Osteoblast (primary cell): ENCODE data around the gene ULK4. TPM values are rescaled to one million over a fixed set of nuclear protein-coding genes. Genes with fewer than 3 reads are reported as not detected.

ENCODE experiments used
- DNase-seq: peaks from one replicate; pipeline ENCODE4 v3.0.0; 2011; ENCODE audit warnings: low spot score, mixed read lengths; ENCODE audit not compliant: insufficient read length; ENCODE audit errors: missing footprints
- H2AFZ ChIP-seq: 2 replicates; pipeline ENCODE4 v1.6.0; 2011; ENCODE audit warnings: mild to moderate bottlenecking, low read length
- H3K27ac ChIP-seq: 2 replicates; pipeline ENCODE4 v1.5.1; 2011; ENCODE audit warnings: mild to moderate bottlenecking, low read depth, low read length, moderate library complexity
- H3K27me3 ChIP-seq: 2 replicates; pipeline ENCODE4 v1.6.0; 2012; ENCODE audit warnings: mild to moderate bottlenecking, control low read depth, inconsistent platforms, low read length, moderate library complexity; ENCODE audit not compliant: insufficient read depth
- H3K36me3 ChIP-seq: 2 replicates; pipeline ENCODE4 v1.5.1; 2011; ENCODE audit warnings: mild to moderate bottlenecking, low read length, control low read depth, moderate library complexity; ENCODE audit not compliant: insufficient read depth
- H3K4me1 ChIP-seq: 2 replicates; pipeline ENCODE4 v1.5.1; 2011; ENCODE audit warnings: mild to moderate bottlenecking, low read length, control low read depth, moderate library complexity; ENCODE audit not compliant: insufficient read depth
- H3K4me2 ChIP-seq: 2 replicates; pipeline ENCODE4 v1.6.0; 2011; ENCODE audit warnings: mild to moderate bottlenecking, low read length; ENCODE audit not compliant: insufficient read depth
- H3K4me3 ChIP-seq: fragments of 200-600 bp; sonication (generic); 3 replicates; pipeline ENCODE4 v1.5.1; 2012; ENCODE audit warnings: mild to moderate bottlenecking, low read length, inconsistent platforms; ENCODE audit not compliant: insufficient read depth
- H3K79me2 ChIP-seq: 2 replicates; pipeline ENCODE4 v1.6.0; 2012; ENCODE audit warnings: mild to moderate bottlenecking, low read length, control low read depth, inconsistent platforms; ENCODE audit not compliant: insufficient read depth
- H3K9me3 ChIP-seq: 2 replicates; pipeline ENCODE4 v1.5.1; 2011; ENCODE audit warnings: low read depth, low read length, control low read depth
- H4K20me1 ChIP-seq: 2 replicates; pipeline ENCODE4 v1.6.0; 2012; ENCODE audit warnings: mild to moderate bottlenecking, low read length, control low read depth; ENCODE audit not compliant: insufficient read depth
- CTCF ChIP-seq: IDR thresholded peaks from 2 replicates; pipeline ENCODE4 v1.5.1; 2011; ENCODE audit warnings: mild to moderate bottlenecking, low read depth, low read length, moderate library complexity; ENCODE audit errors: extremely low read depth
- total RNA-seq: library from RNA; depleted of rRNA; stranded (reverse); fragments of >200 nt; gene quantifications from 2 replicates; pipeline ENCODE4 v1.2.3, GENCODE V29; 2012

The ULK4 gene
- total RNA-seq, 1 donor: 20.6 TPM

GRCh38 chr3:41317298-41317697 lies 644.6 kb downstream of the ULK4 start:
- Histone ChIP-seq H3K36me3 (no peaks in the 10 kb centered on the region), H2AFZ (no peak overlapping the region), H3K4me2 (no peak overlapping the region), H3K4me3 (no peak overlapping the region), H4K20me1 (no peaks in the 10 kb centered on the region), H3K79me2 (no peaks in the 10 kb centered on the region), H3K27me3 (no peaks in the 10 kb centered on the region), H3K9me3 (no peaks in the 10 kb centered on the region), H3K4me1 (peaks cover 8% of the 10 kb centered on the region), H3K27ac (no peak overlapping the region)
- DNase-seq: no peak
- TF ChIP-seq CTCF: no peak

- no peak for TF ChIP-seq CTCF
- no peak for DNase-seq
- H3K9me3 ChIP-seq: no peaks in the 10 kb centered on the region
- no peak overlapping the region for H3K4me2 ChIP-seq
- no peaks in the 10 kb centered on the region for H3K27me3 ChIP-seq
- peaks cover 8% of the 10 kb centered on the region for H3K4me1 ChIP-seq
- no peak overlapping the region for H2AFZ ChIP-seq
- no peaks in the 10 kb centered on the region for H4K20me1 ChIP-seq
- H3K4me3 ChIP-seq: no peak overlapping the region
- H3K79me2 ChIP-seq: no peaks in the 10 kb centered on the region
- no peak overlapping the region for H3K27ac ChIP-seq
- no peaks in the 10 kb centered on the region for H3K36me3 ChIP-seq
These were observed 646.8 kb downstream of the ULK4 start for GRCh38 chr3:41315126-41315525.

GRCh38 chr3:41308119-41308518 lies 653.8 kb downstream of the ULK4 start:
- H4K20me1 ChIP-seq: no peaks in the 10 kb centered on the region
- no peak for DNase-seq
- H3K79me2 ChIP-seq: no peaks in the 10 kb centered on the region
- H3K27ac ChIP-seq: no peak overlapping the region
- no peak overlapping the region for H3K4me2 ChIP-seq
- peaks cover 6% of the 10 kb centered on the region for H3K4me1 ChIP-seq
- TF ChIP-seq CTCF: no peak
- no peak overlapping the region for H3K4me3 ChIP-seq
- no peaks in the 10 kb centered on the region for H3K9me3 ChIP-seq
- H3K27me3 ChIP-seq: no peaks in the 10 kb centered on the region
- H2AFZ ChIP-seq: no peak overlapping the region
- H3K36me3 ChIP-seq: no peaks in the 10 kb centered on the region

GRCh38 chr3:41307065-41307464 lies 654.8 kb downstream of the ULK4 start:
- Histone ChIP-seq H3K4me2 (no peak overlapping the region), H2AFZ (no peak overlapping the region), H3K4me1 (peaks cover 6% of the 10 kb centered on the region), H3K27me3 (no peaks in the 10 kb centered on the region), H4K20me1 (no peaks in the 10 kb centered on the region), H3K36me3 (no peaks in the 10 kb centered on the region), H3K27ac (no peak overlapping the region), H3K9me3 (no peaks in the 10 kb centered on the region), H3K4me3 (no peak overlapping the region), H3K79me2 (no peaks in the 10 kb centered on the region)
- no peak for TF ChIP-seq CTCF
- no peak for DNase-seq
